GM23248 (cell line): Measurements from ENCODE around the gene CFAP99. TPM values are rescaled to one million over a fixed set of nuclear protein-coding genes. Genes with fewer than 3 reads are reported as not detected.

ENCODE experiments used
- DNase-seq: peaks from one replicate; pipeline ENCODE4 v3.0.0-alpha.2; 2015
- H2AFZ ChIP-seq: fragments of 200-600 bp; sonication (generic); 2 replicates; pipeline ENCODE4 v1.6.1; 2016; ENCODE audit warnings: antibody characterized with exemption
- H3F3A ChIP-seq: fragments of 200-600 bp; sonication (generic); 2 replicates; pipeline ENCODE4 v1.6.1; 2016; ENCODE audit warnings: mild to moderate bottlenecking, antibody characterized with exemption, mixed run types; ENCODE audit not compliant: insufficient read depth
- H3K27ac ChIP-seq: fragments of 200-600 bp; sonication (generic); 2 replicates; pipeline ENCODE4 v1.5.1; 2016; ENCODE audit warnings: mild to moderate bottlenecking
- H3K27me3 ChIP-seq: fragments of 200-600 bp; sonication (generic); replicated peaks from 2 replicates; pipeline ENCODE4 v1.6.1; 2016; ENCODE audit warnings: mild to moderate bottlenecking; ENCODE audit not compliant: insufficient read depth
- H3K36me3 ChIP-seq: fragments of 200-600 bp; sonication (generic); 2 replicates; pipeline ENCODE4 v1.6.1; 2016; ENCODE audit warnings: low read depth, mild to moderate bottlenecking
- H3K4me1 ChIP-seq: fragments of 200-600 bp; sonication (generic); 2 replicates; pipeline ENCODE4 v1.6.1; 2016; ENCODE audit warnings: mild to moderate bottlenecking; ENCODE audit not compliant: insufficient read depth
- H3K4me2 ChIP-seq: fragments of 200-600 bp; sonication (generic); one replicate; pipeline ENCODE4 v1.6.1; 2016; ENCODE audit warnings: mild to moderate bottlenecking; ENCODE audit not compliant: unreplicated experiment
- H3K4me3 ChIP-seq: fragments of 200-600 bp; sonication (generic); 2 replicates; pipeline ENCODE4 v1.5.1; 2016; ENCODE audit warnings: mild to moderate bottlenecking
- H3K79me2 ChIP-seq: fragments of 200-600 bp; sonication (generic); 2 replicates; pipeline ENCODE4 v1.6.1; 2016; ENCODE audit warnings: mild to moderate bottlenecking; ENCODE audit not compliant: insufficient read depth
- H3K9ac ChIP-seq: fragments of 200-600 bp; sonication (generic); 2 replicates; pipeline ENCODE4 v1.6.1; 2016; ENCODE audit warnings: mild to moderate bottlenecking
- H3K9me2 ChIP-seq: fragments of 200-600 bp; sonication (generic); 2 replicates; pipeline ENCODE4 v1.6.1; 2016; ENCODE audit warnings: mixed run types, mild to moderate bottlenecking, moderate library complexity; ENCODE audit not compliant: insufficient read depth
- H3K9me3 ChIP-seq: fragments of 200-600 bp; sonication (generic); one replicate; pipeline ENCODE4 v1.6.1; 2017; ENCODE audit warnings: low read depth
- H4K20me1 ChIP-seq: fragments of 200-600 bp; sonication (generic); 2 replicates; pipeline ENCODE4 v1.6.0; 2016; ENCODE audit not compliant: insufficient read depth
- EZH2 ChIP-seq: fragments of 200-600 bp; sonication (generic); IDR thresholded peaks from 2 replicates; pipeline ENCODE4 v1.6.1; 2018; ENCODE audit warnings: antibody characterized with exemption, mild to moderate bottlenecking; ENCODE audit not compliant: insufficient read depth, poor library complexity, severe bottlenecking
- EZH2phosphoT487 ChIP-seq: fragments of 200-600 bp; sonication (generic); IDR thresholded peaks from 2 replicates; pipeline ENCODE4 v1.6.1; 2018; ENCODE audit warnings: antibody characterized with exemption, moderate library complexity, mild to moderate bottlenecking, low read depth; ENCODE audit not compliant: insufficient read depth
- WGBS, 2 experiments: methylation state at CpG; one replicate each; pipeline ENCODE4 v1.1.6; 2015 to 2017; ENCODE audit warnings: low lambda C conversion rate in 2 of 2, low coverage in 1 of 2; ENCODE audit errors: missing lambda C conversion rate in 2 of 2; 5-methylcytosine and 5-hydroxymethylcytosine counted together
- in situ Hi-C: fragments of 300-500 bp; cut with MboI; formaldehyde crosslinking; loops from 2 replicates; pipeline ENCODE4 v1.15.0; 2020
- polyA plus RNA-seq: library from polyadenylated mRNA; unstranded; fragments of >200 nt; fragmentation: Nextera tagmentation; extraction: Ambion mirVana; gene quantifications from 2 replicates; pipeline ENCODE4 v1.2.1, GENCODE V29; 2016
- total RNA-seq: library from RNA; depleted of rRNA; stranded (reverse); fragments of >200 nt; shearing (Covaris generic); gene quantifications from 2 replicates; pipeline ENCODE4 v1.2.3, GENCODE V29; 2014

CFAP99 gene
- total and polyA plus RNA-seq, 2 experiments from 2014 or later = not detected

- Histone ChIP-seq H3K36me3 (no peaks in the 10 kb centered on the region), H3K9me2 (no peaks in the 10 kb centered on the region), H3K9ac (no peak overlapping the region), H3K27me3 (no peaks in the 10 kb centered on the region), H4K20me1 (no peaks in the 10 kb centered on the region), H3K4me1 (no peaks in the 10 kb centered on the region), H3K79me2 (no peaks in the 10 kb centered on the region), H3K4me2 (no peak overlapping the region), H2AFZ (no peak overlapping the region), H3K27ac (no peak overlapping the region), H3K4me3 (no peak overlapping the region), H3F3A (no peaks in the 10 kb centered on the region), H3K9me3 (no peaks in the 10 kb centered on the region)
- 84 to 86% methylated on average over 25 of the region's 25 CpGs for WGBS, 2 experiments
- TF ChIP-seq EZH2 = no peak
- no peak for TF ChIP-seq EZH2phosphoT487
- no peak for DNase-seq
- in situ Hi-C loops = no loop called here
Observed at GRCh38 chr4:2437475-2438215, 18.9 kb downstream of the CFAP99 start.

DNA sequence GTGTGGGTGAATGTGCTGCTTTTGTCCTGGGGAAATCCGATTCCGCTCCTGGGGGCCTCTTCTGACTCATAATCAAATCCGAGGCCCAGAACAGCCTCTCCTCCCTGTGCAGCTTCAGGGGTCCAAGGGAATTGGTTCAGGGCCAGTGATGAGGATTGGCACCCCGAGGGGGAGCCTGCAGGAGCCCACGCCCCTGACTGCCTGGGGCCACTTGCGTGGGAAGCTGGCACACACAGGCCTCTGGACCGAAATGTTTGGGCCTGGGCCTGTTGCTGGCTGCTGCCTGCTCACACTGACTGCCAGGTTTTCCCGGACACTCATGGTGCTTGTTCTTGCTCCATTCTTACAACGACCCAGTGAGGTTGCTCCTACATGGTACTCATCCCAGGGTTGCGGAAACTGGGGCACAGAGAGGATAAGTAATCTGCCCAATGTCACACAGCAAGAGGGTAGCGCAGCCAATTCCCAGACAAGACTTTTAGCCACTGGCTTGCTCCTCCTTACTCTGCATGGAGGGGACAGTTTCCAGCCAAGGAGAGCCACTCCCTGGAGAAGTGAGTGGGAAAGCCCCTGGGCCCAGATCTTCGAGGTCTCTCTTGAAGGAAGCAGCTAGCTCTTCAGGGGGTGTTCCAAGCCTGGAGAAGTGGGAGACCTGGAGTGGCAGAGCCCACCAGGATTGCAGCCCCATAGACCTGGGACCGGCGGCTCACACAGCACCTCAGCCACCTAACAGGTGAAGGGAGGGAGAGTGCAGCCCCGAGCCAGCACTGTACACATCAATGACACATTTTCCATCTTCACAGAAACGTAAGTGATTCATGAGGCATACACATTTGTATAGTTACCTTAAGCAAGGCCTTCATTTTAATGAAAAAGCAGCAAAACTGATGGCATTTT lies 20.3 kb downstream of the CFAP99 start:
- 55 to 58% methylated on average over 16 of the region's 16 CpGs for WGBS, 2 experiments
- Histone ChIP-seq H3K4me1 (no peaks in the 10 kb centered on the region), H3K9me3 (no peaks in the 10 kb centered on the region), H3F3A (no peaks in the 10 kb centered on the region), H3K27ac (no peak overlapping the region), H3K79me2 (no peaks in the 10 kb centered on the region), H3K9ac (no peak overlapping the region), H2AFZ (no peak overlapping the region), H3K9me2 (no peaks in the 10 kb centered on the region), H4K20me1 (no peaks in the 10 kb centered on the region), H3K36me3 (no peaks in the 10 kb centered on the region), H3K4me2 (no peak overlapping the region), H3K27me3 (no peaks in the 10 kb centered on the region), H3K4me3 (no peak overlapping the region)
- no peak for TF ChIP-seq EZH2
- TF ChIP-seq EZH2phosphoT487 = no peak
- in situ Hi-C loops = no loop called here
- no peak for DNase-seq

- Histone ChIP-seq H3K9me3 (no peaks in the 10 kb centered on the region), H3K27me3 (no peaks in the 10 kb centered on the region), H3K4me1 (no peaks in the 10 kb centered on the region), H3K4me3 (no peak overlapping the region), H3K9me2 (no peaks in the 10 kb centered on the region), H4K20me1 (no peaks in the 10 kb centered on the region), H3K79me2 (no peaks in the 10 kb centered on the region), H2AFZ (peak overlapping the region; percentile 34; the same call in 1 of the 2 replicates), H3K27ac (no peak overlapping the region), H3K36me3 (no peaks in the 10 kb centered on the region), H3K4me2 (no peak overlapping the region), H3K9ac (no peak overlapping the region), H3F3A (no peaks in the 10 kb centered on the region)
- DNase-seq = peak; percentile 73
- in situ Hi-C loops = loop anchor here (10.0 kb wide), 1 partner anchor 217 kb away; no protein-coding TSS in a partner anchor
- TF ChIP-seq EZH2 (no peak), EZH2phosphoT487 (no peak)
- WGBS, 2 experiments = 51 to 52% methylated on average over 14 of the region's 14 CpGs
Observed at GRCh38 chr4:2441393-2442174, 22.8 kb downstream of the CFAP99 start.
